Measurements from ENCODE around the gene GPR45.

The GPR45 gene

DNA sequence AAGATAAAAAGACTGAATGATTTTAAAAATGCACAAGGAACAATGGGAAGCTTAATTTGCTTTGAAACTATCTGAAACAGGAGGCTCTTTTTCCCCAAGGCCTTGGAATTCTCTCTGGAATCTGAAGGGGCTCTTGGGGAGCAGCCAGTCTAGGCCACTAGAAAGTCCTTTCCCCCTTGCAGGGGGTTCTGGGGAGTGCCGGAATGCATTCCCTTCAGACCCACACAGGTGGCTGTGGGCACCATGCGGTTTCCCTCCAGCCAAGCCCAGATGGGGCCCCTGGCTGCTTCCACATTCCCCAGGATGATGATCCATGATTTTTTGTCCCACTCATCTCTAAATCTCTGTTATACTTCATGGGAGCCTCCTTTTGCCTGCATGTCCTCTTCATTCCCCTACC lies 10.7 kb downstream of the GPR45 start:
- no peak for DNase-seq (ENCODE audit: extremely low read depth in 1 of 2, low read depth in 1 of 2)

DNA sequence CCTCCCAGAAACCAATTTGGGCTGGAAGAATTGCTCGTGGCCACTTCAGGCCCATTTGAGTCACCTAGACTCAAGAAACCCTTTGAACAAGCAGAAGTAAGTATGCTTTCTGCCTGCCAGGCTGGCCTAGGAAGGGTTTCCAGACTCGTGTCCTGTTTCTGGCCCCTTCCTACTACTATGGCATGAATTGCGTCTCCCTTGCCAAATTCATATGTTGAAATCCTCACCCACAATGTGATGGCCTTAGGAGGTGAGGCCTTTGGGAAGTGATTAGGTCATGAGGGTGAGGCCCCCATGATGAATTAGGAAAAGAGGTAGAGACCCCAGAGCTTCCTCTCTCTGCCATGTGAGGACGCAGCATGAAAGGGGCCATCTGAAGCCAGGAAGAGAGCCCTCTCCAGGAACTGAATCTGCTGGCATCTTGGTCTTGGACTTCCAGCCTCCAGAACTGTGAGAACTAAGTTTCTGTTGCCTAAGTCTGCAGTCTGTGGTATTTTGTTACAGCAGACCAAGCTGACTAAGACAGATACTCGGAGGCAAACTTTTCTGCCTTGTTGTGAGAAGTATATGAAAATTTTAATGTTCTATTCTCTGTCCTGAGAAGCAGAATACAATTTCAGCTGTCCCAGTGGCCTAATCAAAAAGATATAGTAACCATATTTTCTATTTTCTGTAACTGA lies 13.1 kb downstream of the GPR45 start:
- DNase-seq (ENCODE audit: extremely low read depth in 1 of 2, low read depth in 1 of 2): no peak

DNA sequence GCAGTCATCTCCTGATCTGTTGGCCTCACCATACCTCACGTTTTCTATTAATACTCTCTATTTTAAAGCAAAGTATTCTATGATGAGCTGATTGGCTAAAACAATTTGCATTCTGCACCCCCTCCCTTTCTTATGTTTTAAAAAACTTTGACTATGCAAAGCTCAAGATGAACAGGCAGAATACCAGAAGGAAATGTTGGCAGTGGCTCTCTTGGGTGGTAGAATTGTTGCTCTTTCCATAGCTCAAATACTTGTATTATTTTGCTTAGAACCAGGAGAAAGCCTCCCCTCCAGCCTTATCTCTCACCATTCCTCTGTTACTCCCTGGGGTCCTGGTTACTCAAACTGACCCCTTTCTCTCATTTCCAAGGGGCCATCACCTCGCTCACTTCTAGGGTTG lies 14.4 kb downstream of the GPR45 start:
- no peak for DNase-seq (ENCODE audit: extremely low read depth in 1 of 2, low read depth in 1 of 2)

DNA sequence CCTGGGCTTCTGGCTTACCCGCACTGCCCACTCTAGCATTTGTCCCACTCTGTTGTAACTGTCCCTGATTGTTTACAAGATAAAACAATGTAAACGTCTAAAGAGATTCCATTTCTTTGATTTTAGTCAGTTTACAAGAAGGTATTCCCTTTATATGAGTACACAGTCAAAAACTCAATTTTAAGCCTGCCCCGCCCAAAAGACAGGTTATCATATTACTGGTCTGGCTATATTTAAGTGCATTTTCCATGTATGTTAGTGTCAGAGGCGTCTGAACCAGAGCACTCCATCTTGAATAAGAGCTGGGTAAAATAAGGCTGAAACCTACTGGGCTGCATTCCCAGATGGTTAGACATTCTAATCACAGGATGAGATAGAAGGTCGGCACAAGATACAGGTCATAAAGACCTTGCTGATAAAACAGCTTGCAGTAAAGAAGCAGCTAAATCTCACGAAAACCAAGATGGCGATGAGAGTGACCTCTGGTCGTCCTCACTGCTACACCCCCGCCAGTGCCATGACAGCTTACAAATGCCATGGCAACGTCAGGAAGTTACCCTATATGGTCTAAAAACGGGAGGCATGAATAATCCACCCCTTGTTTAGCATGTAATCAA lies 15.0 kb downstream of the GPR45 start:
- DNase-seq (ENCODE audit: extremely low read depth in 1 of 2, low read depth in 1 of 2): no peak

DNA sequence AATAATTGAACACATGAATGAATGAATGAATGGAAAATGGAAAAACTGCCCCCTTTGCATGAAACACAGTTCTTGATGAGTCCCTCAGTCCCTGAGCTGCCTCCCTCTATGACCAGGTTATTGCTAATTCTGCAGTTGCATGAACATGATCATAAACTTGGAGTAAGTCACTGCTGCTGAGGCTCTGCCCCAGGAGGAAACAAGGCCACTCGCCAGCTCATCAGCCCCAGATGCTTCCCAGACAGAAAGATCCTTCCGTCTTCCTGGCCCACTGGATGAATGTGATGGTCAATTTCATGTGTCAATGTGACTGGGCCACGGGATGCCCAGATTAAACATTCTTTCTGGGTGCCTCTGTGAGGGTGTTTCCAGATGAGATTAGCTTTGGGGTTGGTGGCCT lies 16.4 kb downstream of the GPR45 start:
- no peak for DNase-seq (ENCODE audit: extremely low read depth in 1 of 2, low read depth in 1 of 2)

DNA sequence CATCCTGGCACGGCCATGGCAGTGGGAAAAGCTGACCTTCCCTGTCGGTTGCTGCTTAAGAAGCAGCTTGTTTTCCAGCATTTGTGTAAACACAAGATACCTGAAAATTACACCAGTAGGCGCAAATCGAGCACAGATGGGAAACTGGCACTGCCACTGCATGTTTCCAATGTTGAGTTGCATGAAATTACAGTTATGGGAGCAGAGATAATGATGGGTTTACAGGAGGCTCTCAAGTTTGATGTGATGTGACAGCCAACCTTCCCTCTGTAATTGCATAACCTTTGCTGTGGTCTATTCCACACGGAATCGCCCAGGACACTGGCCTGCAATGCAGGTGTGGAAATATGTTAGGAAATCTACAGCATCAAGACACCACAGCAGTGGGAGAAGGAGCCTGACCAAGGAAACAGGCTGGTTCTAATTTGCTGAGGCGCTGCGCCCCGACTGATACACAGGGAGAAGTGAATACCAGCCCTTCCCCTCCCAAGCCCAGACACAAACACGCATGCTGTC lies 17.4 kb downstream of the GPR45 start:
- no peak for DNase-seq (ENCODE audit: extremely low read depth in 1 of 2, low read depth in 1 of 2)

DNA sequence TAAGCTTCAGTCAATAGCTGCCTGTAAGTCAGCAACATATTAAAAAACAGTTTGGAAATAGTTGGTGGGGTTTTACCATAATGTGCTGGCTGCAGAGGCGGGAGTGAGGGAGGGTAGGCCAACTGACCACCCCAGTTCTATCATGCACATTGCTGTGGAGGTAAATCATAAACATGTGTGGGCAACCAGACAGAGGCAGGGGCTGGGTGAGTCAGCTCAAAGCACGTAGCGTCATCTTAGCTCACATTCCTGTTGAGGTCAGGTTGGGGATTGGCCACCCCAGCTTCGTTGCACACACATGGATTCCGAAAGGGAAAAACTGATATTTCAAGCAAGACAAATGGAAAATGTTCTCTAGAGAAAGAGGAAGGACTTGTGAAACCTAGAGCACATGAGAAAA lies 19.5 kb downstream of the GPR45 start:
- no peak for DNase-seq (ENCODE audit: extremely low read depth in 1 of 2, low read depth in 1 of 2)

DNA sequence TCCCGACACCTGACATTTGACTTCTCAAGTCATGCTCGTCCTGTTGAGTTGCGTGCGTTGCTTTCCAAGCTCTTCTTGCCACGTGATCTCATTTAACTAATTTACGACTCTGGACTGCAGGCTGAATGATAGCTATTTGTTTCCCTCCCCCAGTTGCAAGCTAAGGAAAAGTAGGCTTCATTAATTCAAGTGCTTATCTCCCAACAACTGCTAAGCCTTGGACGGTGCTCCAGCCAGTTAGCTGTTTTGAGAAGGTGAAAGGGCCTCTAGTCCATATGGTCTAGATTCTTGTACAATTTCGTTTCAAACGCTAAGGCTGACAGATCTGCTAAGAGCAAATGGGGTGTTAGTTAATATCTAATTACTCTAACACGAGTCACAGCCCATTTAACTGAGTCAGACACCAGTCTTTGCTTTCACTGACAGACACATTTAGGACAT lies 21.1 kb downstream of the GPR45 start:
- DNase-seq (ENCODE audit: extremely low read depth in 1 of 2, low read depth in 1 of 2): no peak

DNA sequence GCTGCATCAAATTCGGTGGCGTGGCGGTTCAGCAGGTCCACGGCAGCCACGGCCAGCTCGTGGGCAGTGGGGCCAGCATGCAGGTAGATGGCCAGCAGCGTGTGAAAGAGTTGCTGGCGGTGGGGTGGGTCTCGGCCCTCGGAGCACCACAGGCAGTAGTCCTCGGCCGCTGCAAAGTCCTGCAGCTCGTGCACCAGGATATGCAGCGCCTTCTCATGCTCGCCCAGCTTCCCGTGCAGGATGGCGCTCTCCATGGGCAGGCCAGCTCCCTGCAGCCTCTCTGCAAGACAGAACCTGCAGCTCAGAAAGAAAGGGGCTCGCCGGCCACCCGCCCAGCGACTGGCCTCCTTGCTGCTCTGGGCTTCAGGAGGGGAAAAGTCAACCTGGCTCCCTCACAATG lies 27.9 kb downstream of the GPR45 start:
- DNase-seq (ENCODE audit: extremely low read depth in 1 of 2, low read depth in 1 of 2): no peak

DNA sequence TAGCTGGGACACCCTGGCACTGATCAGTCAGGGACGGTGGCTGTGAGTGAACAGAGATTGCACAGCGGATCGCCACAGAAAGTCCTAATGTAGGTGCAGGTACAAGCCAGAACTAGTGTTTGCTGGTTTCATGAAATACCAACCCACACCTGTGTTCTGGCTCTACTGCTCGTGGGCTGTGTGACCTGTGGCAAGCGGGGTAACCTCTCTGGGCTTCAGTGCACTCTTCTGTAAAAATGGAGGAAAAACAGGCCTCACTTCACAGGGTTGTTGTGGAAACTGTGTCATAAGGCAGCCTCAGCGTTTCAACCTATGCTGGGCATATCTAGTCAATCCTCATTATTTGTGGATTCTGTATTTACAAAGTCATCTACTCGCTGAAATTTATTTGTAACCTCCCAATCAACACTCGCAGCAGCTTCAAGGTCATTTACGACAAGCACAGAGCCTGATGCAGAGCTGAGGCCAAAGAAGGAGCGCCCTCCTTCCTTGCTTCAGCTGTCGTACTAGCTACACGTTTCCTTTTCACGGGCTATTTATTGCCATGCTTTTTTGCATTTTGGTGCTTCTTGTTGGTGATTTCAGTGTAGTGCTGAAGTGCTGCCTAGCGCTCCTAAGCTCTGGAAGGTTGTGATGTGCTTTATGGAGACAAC lies 30.0 kb downstream of the GPR45 start:
- no peak for DNase-seq (ENCODE audit: extremely low read depth in 1 of 2, low read depth in 1 of 2)

DNA sequence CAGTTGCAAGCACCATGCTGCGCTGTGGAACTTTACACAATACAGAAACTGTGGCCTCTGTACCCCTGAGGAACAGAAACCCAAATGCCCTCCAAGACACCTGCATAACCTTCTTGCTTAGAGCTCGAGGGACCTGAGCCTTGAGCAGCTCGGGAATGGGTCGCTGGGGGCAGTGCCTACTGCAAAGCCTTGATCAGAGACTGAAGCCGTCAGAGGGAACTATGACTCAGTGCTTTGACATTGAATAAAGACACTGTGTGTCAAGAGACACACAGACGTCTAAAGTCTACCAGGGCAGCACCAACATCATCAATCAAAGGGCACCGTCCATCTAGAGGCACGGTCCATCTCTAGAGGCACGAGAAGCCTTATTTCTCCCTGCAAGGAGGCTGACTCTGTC lies 30.6 kb downstream of the GPR45 start:
- no peak for DNase-seq (ENCODE audit: extremely low read depth in 1 of 2, low read depth in 1 of 2)

DNA sequence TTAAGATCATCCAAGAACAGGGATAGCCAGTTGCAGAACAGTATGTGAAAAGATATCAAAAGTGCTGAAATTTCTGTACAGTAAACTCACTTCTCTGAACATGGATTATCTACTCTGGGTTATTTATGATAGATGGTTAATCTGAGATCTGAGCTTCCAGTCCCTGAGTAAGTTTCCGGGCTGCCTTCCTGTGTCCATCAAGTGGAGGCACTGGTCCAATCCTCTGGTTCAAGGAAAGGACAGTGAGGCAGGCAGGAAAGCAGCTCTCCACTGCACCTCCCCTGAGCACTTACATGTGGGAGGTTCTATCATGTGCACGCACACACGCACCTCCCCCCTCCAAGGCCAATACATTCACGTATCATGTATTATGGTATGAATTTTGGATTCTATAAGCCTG lies 32.5 kb downstream of the GPR45 start:
- no peak for DNase-seq (ENCODE audit: extremely low read depth in 1 of 2, low read depth in 1 of 2)

DNA sequence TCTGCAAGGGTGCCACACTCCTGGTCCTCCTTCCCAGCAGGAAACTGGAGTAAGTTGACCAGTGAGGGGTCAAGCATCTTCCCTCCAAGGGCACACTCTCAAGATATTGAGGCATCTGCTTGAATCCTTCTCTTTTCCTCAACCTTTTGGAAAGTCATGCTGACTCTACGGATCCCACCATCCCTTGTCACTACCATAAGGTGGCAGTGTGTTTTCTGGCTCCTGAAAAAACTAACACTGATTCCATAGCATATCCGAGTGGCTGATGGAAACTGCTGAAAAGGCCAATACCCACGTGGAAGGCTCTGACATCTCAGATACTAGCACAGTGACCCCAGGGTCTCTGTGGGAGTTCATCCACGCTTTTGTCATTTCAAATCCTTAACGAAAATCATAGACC lies 37.1 kb downstream of the GPR45 start:
- no peak for DNase-seq (ENCODE audit: extremely low read depth in 1 of 2, low read depth in 1 of 2)

DNA sequence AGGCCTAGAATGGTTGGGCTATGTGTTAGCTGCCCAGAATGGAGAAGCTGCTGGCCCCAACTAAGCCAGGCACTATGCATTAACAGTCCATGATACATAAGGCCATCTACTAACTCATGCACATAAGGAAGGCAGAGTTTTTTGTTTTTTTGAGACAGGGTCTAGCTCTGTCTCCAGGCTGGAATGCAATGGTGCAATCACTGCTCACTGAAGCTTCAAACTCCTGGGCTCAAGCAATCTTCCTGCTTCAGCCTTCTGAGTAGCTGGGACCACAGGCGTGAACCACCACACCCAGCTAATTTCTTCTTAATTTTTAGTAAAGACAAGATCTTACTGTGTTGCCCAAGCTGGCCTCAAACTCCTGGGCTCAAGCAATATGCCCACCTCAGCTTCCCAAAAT lies 37.6 kb downstream of the GPR45 start:
- DNase-seq (ENCODE audit: extremely low read depth in 1 of 2, low read depth in 1 of 2): no peak

DNA sequence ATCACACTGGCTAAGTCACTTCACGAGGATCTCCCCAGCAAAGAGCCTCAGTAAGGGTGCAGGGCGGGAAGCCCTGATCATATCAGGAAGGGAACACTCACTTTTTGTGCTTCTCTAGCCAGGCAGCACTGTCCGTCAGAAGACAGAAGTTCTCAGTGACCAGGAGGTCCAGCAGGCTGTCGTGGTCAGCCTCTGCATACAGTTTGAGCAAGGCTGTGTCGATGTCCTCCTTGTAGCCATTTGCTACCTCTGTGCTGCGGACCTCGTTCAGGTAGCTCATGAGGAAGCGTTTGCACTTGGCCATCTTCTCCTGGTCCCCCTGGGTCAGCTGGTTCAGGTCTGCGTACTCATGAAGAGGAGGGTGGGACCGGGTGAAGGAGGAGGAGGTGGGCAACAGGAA lies 38.7 kb downstream of the GPR45 start:
- DNase-seq (ENCODE audit: extremely low read depth in 1 of 2, low read depth in 1 of 2): no peak

DNA sequence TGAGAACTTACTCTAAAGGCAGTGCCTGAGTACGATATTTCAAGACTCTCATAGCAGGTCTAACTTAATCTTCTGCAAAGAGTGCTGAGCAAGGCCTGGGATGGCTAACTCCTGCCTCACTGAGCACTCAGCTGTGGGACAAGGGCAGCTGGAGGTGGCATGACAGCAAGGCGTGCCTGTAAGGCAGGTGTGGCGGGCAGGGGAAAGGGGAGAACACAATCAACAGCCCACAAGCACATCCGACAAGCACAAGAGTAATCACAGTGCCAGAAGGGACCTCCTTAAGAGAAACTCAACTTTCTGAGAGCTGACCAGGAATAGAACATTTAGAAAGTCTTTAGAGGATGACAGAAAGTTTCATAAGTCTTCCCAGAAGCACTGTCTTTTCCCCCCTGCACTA lies 42.0 kb downstream of the GPR45 start:
- no peak for DNase-seq (ENCODE audit: extremely low read depth in 1 of 2, low read depth in 1 of 2)

DNA sequence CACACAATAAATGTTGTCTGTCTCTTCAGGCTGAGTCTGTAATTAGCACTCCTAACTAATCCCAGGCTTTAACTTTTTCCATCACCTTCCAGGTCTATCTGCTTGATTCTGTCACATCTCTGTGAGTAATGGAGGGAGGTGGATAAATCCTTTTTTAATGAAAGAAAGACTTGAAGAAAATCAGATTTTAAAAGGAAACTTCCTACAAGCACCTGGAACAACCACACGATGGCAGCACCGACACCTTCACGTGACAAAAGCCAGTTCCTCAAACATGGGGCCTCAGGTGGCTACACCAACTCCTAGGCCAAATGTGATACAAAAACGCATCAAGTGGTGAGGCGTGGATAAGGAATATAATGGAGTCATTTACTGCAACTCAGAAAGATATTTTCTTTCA lies 46.1 kb downstream of the GPR45 start:
- DNase-seq (ENCODE audit: extremely low read depth in 1 of 2, low read depth in 1 of 2): peak in 1 of 2 donors; percentile 11

DNA sequence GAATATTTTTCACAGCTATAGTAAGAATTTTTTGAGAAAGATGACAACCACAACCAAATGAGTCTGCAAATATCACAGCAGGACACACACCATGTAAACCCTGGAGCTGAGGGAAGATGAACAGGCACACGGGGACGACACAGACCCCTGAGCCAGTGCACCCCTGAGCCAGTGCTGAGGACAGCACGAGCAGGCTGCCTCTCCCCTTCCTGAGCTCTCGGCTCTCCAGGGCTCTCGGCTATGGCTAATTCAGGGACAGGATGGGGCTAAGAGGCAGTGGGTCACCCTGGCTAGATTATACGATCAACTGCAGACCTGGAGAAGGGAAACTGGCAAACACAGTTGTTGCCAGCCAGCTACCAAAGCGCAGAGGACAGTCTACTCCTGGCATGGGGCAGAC lies 46.6 kb downstream of the GPR45 start:
- no peak for DNase-seq (ENCODE audit: extremely low read depth in 1 of 2, low read depth in 1 of 2)

DNA sequence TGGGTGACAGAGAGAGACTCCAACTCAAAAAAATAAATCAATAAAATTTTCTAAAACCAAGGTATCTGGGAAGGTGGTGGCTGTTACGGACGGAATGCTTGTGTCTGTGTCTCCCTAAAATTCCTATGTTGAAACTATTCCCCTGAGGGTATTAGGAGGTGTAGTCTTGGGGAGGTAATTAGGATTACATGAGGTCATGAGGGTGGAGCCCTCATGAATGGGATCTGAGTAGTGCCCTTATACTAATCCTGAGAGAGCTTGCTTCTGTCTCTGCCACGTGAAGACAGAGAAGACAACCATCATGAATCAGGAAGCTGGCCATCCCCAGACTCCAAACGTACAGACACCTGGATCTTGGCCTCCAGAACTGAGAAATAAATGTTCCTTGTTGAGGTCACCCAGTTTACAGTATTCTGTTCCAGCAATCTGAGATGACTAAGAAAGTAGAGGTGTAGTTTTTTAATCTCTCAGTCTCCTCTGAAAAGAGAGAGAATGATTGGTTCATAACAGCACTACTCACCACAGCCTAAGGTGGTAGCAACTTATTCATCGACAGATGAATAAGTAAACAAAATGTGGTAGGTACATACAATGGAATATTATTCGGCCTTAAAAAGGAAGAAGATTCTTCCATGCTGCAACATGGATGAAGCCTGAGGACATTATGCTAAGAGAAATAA lies 49.6 kb downstream of the GPR45 start:
- no peak for DNase-seq (ENCODE audit: extremely low read depth in 1 of 2, low read depth in 1 of 2)

DNA sequence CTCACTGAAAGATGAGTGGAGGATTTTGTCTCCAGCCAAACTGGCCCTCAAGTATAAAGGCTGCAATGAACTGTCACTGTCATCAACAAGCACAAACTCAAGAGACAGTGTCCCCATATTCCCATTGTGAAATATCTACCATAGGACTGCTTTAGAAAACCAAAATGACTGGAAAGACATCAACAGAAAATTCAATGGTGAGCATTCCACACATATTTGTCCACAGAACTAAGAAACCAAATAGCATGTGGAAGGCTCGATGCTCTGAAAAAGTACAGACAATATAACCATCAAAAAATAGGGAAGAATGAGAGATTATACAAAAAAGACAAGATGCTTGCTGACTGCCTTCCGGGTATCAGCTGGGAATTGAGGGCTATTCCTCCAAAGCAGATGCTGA lies 50.4 kb downstream of the GPR45 start:
- DNase-seq (ENCODE audit: extremely low read depth in 1 of 2, low read depth in 1 of 2): no peak

Measured in stimulated activated CD8-positive, alpha-beta memory T cell treated with anti-CD3 and anti-CD28 coated beads, Interleukin-7, amount 100 ng/mL, for 48 hours (primary cell).